D721Med (cell line): Measurements from ENCODE around the gene FER1L5.
"Not testable (repeated sequence)": the region's sequence is repeated elsewhere in the genome, so short reads cannot be mapped to it uniquely, and the experiment has no call there.

Experiments used
- DNase-seq: peaks from one replicate; pipeline ENCODE4 v3.0.0; 2011; ENCODE audit warnings: low spot score; ENCODE audit not compliant: insufficient read length
- FAIRE-seq: peaks from 2 replicates; lab custom pipeline; 2011; peaks lifted over from hg19 to GRCh38; lab: Jason Lieb, UNC
- CTCF ChIP-seq: IDR thresholded peaks from 2 replicates; pipeline ENCODE4 v1.5.1; 2012; ENCODE audit warnings: mild to moderate bottlenecking, control low read depth; ENCODE audit not compliant: insufficient read depth; ENCODE audit errors: missing control alignments

The FER1L5 gene

GRCh38 chr2:96651793-96652192, 9.2 kb downstream of the FER1L5 start:
- FAIRE-seq (no peak), DNase-seq (no peak)
- no peak for TF ChIP-seq CTCF

- not testable (repeated sequence) for FAIRE-seq, DNase-seq
Observed at GRCh38 chr2:96654791-96655190, 12.2 kb downstream of the FER1L5 start.

- DNase-seq (no peak), FAIRE-seq (no peak)
- TF ChIP-seq CTCF = no peak
Observed at GRCh38 chr2:96655526-96655925, 13.0 kb downstream of the FER1L5 start.

GRCh38 chr2:96656540-96656939, 14.0 kb downstream of the FER1L5 start:
- TF ChIP-seq CTCF = no peak
- no peak for FAIRE-seq
- DNase-seq = no peak

DNA sequence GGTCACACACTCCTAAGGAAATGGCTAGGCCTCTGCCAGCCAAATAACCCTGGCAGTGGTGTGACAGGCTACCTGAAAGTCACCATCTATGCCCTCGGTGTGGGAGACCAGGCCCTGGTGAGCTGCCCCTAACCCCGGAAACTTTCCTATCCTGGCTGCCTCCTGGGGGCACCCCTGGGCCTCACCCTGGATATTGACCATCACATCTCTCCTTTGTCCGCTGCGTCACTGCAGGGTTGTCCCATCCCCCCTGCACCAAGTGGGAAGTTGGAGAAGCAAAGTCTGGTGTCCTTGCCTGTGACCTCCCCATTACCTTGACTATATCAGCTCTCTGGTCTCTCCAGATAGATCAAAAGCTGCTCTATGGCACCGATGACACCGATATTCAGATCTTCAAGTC, 18.8 kb downstream of the FER1L5 start:
- no peak for FAIRE-seq
- DNase-seq = no peak
- TF ChIP-seq CTCF = no peak

DNA sequence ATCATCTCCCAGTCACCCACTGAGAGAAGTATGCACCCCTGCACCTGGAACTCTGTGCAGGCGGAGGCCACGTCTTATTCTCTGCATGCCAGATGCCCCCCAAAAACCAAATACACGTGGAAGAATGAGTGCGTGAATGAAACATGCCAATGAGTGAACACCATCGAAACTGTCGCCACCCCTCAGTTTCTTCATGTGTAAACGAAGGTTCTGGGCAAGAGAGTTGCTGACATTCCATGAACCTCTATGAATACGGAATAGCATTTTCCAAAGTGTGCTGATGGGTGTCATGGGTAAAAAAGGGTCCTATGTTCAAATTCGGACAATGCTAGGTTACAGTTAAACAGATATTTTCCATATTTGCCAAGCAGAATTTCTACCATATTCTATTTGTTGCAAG, 19.8 kb downstream of the FER1L5 start:
- TF ChIP-seq CTCF = no peak
- no peak for DNase-seq
- no peak for FAIRE-seq

DNA sequence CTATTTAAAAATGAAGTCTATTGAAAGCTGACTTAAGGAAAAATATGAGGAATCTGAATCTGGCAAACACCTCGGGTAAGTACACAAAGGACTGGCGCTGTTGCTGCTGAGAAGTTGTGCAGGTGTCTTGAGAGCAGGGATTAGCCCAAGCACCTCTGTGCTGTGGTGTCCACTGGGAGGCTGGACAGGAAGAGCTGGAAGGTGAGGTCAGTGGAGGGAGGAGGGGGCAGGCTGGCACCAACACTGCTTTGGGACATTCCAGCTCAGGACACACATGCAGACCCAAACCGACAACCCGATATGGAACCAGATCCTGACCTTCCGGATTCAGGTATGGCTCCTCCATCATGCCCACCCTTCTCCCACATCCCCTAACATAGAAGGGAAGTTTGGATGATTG, 20.6 kb downstream of the FER1L5 start:
- DNase-seq = no peak
- FAIRE-seq = no peak
- TF ChIP-seq CTCF = no peak

DNA sequence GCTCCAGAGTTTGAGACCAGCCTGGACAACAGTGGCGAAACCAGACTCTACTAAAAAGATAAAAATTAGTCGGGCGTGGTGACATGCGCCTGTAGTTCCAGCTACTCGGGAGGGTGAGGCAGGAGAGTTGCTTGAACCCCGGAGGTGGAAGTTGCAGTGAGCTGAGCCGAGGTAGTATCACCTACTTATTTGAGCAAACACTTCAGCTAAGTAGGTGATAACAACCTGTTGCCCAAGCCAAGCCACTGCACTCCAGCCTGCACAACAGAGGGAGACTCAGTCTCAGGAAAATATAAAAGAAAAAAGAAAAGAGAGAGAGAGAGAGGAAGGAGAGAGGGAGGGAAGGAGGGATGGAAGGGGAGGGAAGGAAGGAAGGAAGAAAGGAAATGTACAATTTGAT, 21.3 kb downstream of the FER1L5 start:
- DNase-seq (no peak), FAIRE-seq (no peak)
- TF ChIP-seq CTCF = no peak
